GM12865 (cell line): ENCODE results near the gene GUCY1B1.
A peak's percentile ranks its signal among the peaks of the same experiment; 100 is the strongest.

Experiments used
- DNase-seq: peaks from one replicate; pipeline ENCODE4 v3.0.0; 2010; ENCODE audit warnings: low read depth
- H3K4me3 ChIP-seq: 2 replicates; pipeline ENCODE4 v1.5.1; 2011; ENCODE audit warnings: mild to moderate bottlenecking, low read depth, low read length, control low read depth
- TF ChIP-seq, protein P1 (sequence below): IDR thresholded peaks from 2 replicates; pipeline ENCODE4 v1.5.1; 2011; ENCODE audit warnings: low read length, control low read depth, low read depth, inconsistent platforms; ENCODE audit not compliant: insufficient read depth; ENCODE audit errors: missing control alignments

Gene GUCY1B1

DNA sequence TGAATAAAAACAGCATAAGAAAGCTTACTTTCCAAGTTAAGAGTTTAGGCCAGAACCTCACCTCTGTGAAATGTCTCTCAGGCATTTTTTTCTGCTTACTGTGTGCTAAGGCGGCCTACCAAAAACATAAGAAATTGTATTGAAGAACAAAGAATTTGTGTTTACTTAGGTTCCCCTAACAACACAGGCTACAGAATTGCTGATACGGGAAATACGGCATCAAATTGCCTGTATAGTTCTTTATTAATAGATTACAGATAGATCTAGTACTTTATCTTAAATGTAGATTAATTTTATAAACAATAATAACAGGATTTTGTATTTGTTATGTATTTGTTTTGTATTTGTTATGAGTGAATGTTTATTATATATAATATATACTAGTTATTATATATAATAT lies 94.4 kb downstream of the GUCY1B1 start:
- TF ChIP-seq, protein P1, sequence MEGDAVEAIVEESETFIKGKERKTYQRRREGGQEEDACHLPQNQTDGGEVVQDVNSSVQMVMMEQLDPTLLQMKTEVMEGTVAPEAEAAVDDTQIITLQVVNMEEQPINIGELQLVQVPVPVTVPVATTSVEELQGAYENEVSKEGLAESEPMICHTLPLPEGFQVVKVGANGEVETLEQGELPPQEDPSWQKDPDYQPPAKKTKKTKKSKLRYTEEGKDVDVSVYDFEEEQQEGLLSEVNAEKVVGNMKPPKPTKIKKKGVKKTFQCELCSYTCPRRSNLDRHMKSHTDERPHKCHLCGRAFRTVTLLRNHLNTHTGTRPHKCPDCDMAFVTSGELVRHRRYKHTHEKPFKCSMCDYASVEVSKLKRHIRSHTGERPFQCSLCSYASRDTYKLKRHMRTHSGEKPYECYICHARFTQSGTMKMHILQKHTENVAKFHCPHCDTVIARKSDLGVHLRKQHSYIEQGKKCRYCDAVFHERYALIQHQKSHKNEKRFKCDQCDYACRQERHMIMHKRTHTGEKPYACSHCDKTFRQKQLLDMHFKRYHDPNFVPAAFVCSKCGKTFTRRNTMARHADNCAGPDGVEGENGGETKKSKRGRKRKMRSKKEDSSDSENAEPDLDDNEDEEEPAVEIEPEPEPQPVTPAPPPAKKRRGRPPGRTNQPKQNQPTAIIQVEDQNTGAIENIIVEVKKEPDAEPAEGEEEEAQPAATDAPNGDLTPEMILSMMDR = no peak
- H3K4me3 ChIP-seq = no peak overlapping the region
- DNase-seq = no peak

DNA sequence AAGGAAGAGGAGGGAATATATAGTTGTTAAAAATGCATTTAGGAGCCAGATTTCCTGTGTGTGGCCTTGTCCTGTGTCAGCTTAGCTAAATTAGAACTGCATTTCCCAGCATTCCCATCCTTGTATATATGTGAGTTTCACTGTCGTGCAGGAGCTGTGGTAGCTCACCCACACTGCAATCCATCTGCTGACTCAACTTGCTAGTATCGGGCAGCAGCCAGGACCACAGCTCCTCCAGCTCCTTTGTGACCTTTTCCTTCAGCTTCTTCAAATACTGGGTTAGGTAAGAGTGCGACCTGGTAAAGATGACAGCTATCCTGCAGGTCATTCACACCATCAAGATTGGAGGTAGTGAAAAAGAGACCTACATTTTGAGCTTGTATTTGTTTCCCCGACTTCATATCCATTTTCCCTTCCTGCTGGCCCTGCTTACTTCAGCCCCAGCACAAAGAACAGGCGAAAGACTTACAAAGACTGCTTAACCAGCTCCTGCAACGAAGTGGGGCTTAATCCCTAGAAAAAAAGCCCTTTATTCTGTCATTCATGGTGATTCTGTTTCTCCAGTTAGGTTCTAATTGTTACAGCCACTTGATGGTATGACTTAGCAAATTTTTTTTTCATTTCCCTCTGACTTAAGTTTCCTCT lies 95.9 kb downstream of the GUCY1B1 start:
- TF ChIP-seq, protein P1 = no peak
- DNase-seq = peak; percentile 47
- H3K4me3 ChIP-seq = peak overlapping the region; percentile 34

DNA sequence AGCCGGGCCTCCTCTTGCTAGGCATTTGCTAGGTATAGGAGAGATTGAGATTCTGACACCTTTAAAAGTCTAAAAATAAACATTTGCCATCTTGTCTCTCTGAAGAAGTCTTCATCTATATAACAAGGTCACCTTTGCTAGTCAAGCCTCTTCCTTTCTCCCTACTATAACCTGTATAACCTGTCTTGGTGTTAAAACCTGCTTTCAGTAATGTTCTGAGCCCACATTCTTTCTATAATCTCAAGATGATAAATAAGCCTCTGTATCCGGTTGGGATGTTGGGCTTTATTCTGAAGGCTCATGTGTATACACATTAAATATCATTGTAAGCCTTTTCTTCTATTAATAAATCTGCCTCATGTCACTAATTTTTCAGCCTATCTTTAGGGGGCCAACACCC lies 97.1 kb downstream of the GUCY1B1 start:
- no peak for DNase-seq
- TF ChIP-seq, protein P1 = no peak

More for the DNA sequence above, 97.1 kb downstream of the GUCY1B1 start:
- no peak overlapping the region for H3K4me3 ChIP-seq
